GM12801 (cell line): Measurements from ENCODE around the gene VAMP2.
A peak's percentile ranks its signal among the peaks of the same experiment; 100 is the strongest.

ENCODE experiments used
- CTCF ChIP-seq: IDR thresholded peaks from one replicate; pipeline ENCODE4 v1.5.1; 2011; ENCODE audit warnings: control low read depth; ENCODE audit not compliant: insufficient read length; ENCODE audit errors: extremely low read depth

The VAMP2 gene

GRCh38 chr17:8161289-8162232 is 1.2 kb downstream of the VAMP2 start:
- no peak for TF ChIP-seq CTCF

GRCh38 chr17:8160741-8161221 is 2.0 kb downstream of the VAMP2 start:
- no peak for TF ChIP-seq CTCF

GRCh38 chr17:8160224-8160577 is 2.5 kb downstream of the VAMP2 start:
- TF ChIP-seq CTCF: no peak

- TF ChIP-seq CTCF: no peak
Observed at GRCh38 chr17:8159459-8160223, 3.1 kb downstream of the VAMP2 start.

GRCh38 chr17:8159032-8159400 is 3.7 kb downstream of the VAMP2 start:
- no peak for TF ChIP-seq CTCF

- peak; percentile 5 for TF ChIP-seq CTCF
Observed at GRCh38 chr17:8158267-8159031, 4.3 kb downstream of the VAMP2 start.
